Immature natural killer cell (primary cell): ENCODE results near the gene TREX2. TPM values are rescaled to one million over a fixed set of nuclear protein-coding genes. Genes with fewer than 3 reads are reported as not detected.
A peak's percentile ranks its signal among the peaks of the same experiment; 100 is the strongest.

Experiments used
- DNase-seq, 3 donors: peaks; one replicate each; pipeline ENCODE4 v3.0.0; 2022; ENCODE audit warnings: mixed read lengths in 1 of 3
- H3K27ac Mint-ChIP-seq, 6 donors: one replicate each; pipeline ENCODE4 v1.8.0; 2020; ENCODE audit warnings: mixed read lengths in 6 of 6, mild to moderate bottlenecking in 5 of 6, inconsistent platforms in 4 of 6, moderate library complexity in 3 of 6
- H3K27me3 Mint-ChIP-seq, 3 donors: one replicate each; pipeline ENCODE4 v1.8.0; 2020 to 2021; ENCODE audit warnings: low read depth in 3 of 3, mild to moderate bottlenecking in 3 of 3, mixed read lengths in 3 of 3, moderate library complexity in 3 of 3, inconsistent platforms in 1 of 3
- H3K36me3 Mint-ChIP-seq, 3 donors: one replicate each; pipeline ENCODE4 v1.8.0; 2020; ENCODE audit warnings: mixed read lengths in 3 of 3, inconsistent platforms in 2 of 3, mild to moderate bottlenecking in 2 of 3
- H3K4me1 Mint-ChIP-seq, 2 donors: one replicate each; pipeline ENCODE4 v1.8.0; 2020; ENCODE audit warnings: inconsistent platforms in 2 of 2, mild to moderate bottlenecking in 2 of 2, mixed read lengths in 2 of 2, moderate library complexity in 1 of 2
- H3K4me3 Mint-ChIP-seq, 5 donors: one replicate each; pipeline ENCODE4 v1.8.0; 2020; ENCODE audit warnings: mild to moderate bottlenecking in 5 of 5, mixed read lengths in 5 of 5, inconsistent platforms in 3 of 5, moderate library complexity in 3 of 5
- H3K9me3 Mint-ChIP-seq, 6 donors: one replicate each; pipeline ENCODE4 v1.8.0; 2020; ENCODE audit warnings: mild to moderate bottlenecking in 6 of 6, mixed read lengths in 6 of 6, inconsistent platforms in 4 of 6, moderate library complexity in 3 of 6
- polyA plus RNA-seq, 3 donors: library from polyadenylated mRNA; unstranded; fragments of 300-500 nt; fragmentation: Illumina TruSeq; gene quantifications; one replicate each; pipeline ENCODE4 v1.2.3, GENCODE V29; 2021

TREX2 gene
- under 1 TPM in 2 of 3 donors, not detected in 1; 0.64 to 0.67 TPM for polyA plus RNA-seq

- H3K27ac Mint-ChIP-seq, result peak within 1 kb of the TSS in 1 of 6 donors; percentile 16
- no peaks in the 10 kb centered on the region for H3K4me1 Mint-ChIP-seq
- no peak for DNase-seq
- H3K27me3 Mint-ChIP-seq, result peaks cover 0 to 2% (median 0%) of the 10 kb centered on the region in 3 donors
- H3K4me3 Mint-ChIP-seq, result no peak within 1 kb of the TSS
- no peaks in the 10 kb centered on the region for H3K36me3 Mint-ChIP-seq
- H3K9me3 Mint-ChIP-seq, result no peaks in the 10 kb centered on the region
Observed at GRCh38 chrX:153445856-153446635, at the start of gene TREX2. TREX2 (minus strand) TSS chrX:153446056; CDS start chrX:153445430, 626 bp downstream.

DNA sequence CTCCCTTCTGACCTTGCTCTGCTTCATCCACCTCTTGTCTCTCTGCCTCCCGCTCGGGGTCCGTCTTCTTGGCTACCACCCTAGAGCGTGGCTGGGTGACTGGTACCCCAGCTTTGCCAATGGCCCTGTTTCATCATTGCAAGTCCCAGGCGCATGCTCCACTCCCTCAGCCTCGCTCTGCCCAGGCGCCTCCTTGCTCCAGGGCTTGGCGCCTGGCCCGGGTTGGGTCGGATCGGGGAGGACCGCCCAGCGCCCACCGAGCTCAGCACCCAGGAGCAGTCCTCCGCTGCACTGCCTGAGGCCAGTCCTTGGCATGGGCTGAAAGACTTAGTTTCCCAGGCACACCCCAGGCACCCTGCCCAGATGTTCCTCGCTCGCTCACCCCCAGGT is 49.5 kb upstream of the TREX2 start:
- no peaks in the 10 kb centered on the region for H3K9me3 Mint-ChIP-seq
- no peak overlapping the region for H3K27ac Mint-ChIP-seq
- no peak for DNase-seq
- H3K27me3 Mint-ChIP-seq, result peaks cover 0 to 4% (median 2%) of the 10 kb centered on the region in 3 donors
- no peak overlapping the region for H3K4me3 Mint-ChIP-seq
- no peaks in the 10 kb centered on the region for H3K4me1 Mint-ChIP-seq
- no peaks in the 10 kb centered on the region for H3K36me3 Mint-ChIP-seq

- no peak for DNase-seq
- no peak within 1 kb of the TSS for H3K4me3 Mint-ChIP-seq
- H3K36me3 Mint-ChIP-seq, result no peaks in the 10 kb centered on the region
- no peaks in the 10 kb centered on the region for H3K4me1 Mint-ChIP-seq
- peaks cover 0 to 2% (median 0%) of the 10 kb centered on the region in 3 donors for H3K27me3 Mint-ChIP-seq
- no peaks in the 10 kb centered on the region for H3K9me3 Mint-ChIP-seq
- H3K27ac Mint-ChIP-seq, result no peak within 1 kb of the TSS
Observed at GRCh38 chrX:153494541-153495361, 48.9 kb upstream of the TREX2 start, which contains the start of gene BGN. BGN (plus strand) TSS chrX:153494980; CDS start chrX:153504632, 9,652 bp downstream.

DNA sequence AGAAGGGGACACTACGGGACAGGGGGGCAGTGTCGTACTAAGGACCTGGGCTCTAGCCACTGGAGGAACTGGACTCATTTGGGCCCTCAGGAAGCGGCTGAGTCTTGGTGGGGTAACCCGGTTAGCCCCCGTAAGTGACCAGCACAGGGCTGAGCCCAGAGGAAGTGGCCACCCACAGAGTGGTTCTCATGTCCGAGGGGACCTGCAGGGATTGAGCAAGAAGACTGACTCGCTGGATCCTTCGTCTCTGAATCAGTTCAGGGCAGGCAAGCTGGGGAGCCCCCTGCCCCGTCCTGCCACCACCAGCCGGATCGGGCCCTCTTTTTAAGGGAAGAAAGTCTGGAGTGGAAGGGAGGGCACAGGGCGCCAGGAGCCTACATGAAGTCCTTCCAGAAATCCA is 48.2 kb upstream of the TREX2 start:
- Mint-ChIP-seq H3K9me3 (no peaks in the 10 kb centered on the region), H3K36me3 (no peaks in the 10 kb centered on the region), H3K4me3 (no peak overlapping the region)

GRCh38 chrX:153493085-153493484 is 47.2 kb upstream of the TREX2 start:
- Mint-ChIP-seq H3K27me3 (peaks cover 0 to 2% (median 0%) of the 10 kb centered on the region in 3 donors), H3K4me1 (no peaks in the 10 kb centered on the region), H3K36me3 (no peaks in the 10 kb centered on the region), H3K27ac (no peak overlapping the region), H3K9me3 (no peaks in the 10 kb centered on the region), H3K4me3 (no peak overlapping the region)
- no peak for DNase-seq

More for the DNA sequence above, 48.2 kb upstream of the TREX2 start:
- peaks cover 0 to 2% (median 0%) of the 10 kb centered on the region in 3 donors for H3K27me3 Mint-ChIP-seq
- no peaks in the 10 kb centered on the region for H3K4me1 Mint-ChIP-seq
- no peak for DNase-seq
- H3K27ac Mint-ChIP-seq, result no peak overlapping the region

DNA sequence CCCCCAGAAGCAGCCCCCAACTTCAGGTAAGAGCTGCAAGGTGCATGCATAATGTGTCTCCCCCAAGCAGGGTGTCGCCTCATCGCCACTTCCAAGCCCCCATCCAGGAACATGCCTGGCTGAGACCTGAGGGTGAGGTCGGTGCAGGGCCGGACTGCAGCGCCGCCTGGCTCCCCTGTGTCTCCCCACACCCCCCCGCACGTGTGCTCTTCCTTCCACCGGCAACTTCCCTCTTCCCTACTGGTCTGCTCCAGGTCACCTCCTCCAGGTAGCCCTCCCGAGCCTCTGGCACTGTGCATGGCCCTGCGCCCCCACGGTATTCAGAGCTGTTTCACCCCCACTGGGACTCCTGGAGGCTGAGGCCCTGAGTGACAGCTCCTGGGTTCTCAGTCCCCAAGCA is 46.7 kb upstream of the TREX2 start:
- no peaks in the 10 kb centered on the region for H3K9me3 Mint-ChIP-seq
- H3K27ac Mint-ChIP-seq, result no peak overlapping the region
- no peak overlapping the region for H3K4me3 Mint-ChIP-seq
- DNase-seq, result no peak
- no peaks in the 10 kb centered on the region for H3K36me3 Mint-ChIP-seq
- H3K4me1 Mint-ChIP-seq, result no peaks in the 10 kb centered on the region
- peaks cover 0 to 2% (median 0%) of the 10 kb centered on the region in 3 donors for H3K27me3 Mint-ChIP-seq

GRCh38 chrX:153491918-153492317 is 46.1 kb upstream of the TREX2 start:
- no peak overlapping the region for H3K4me3 Mint-ChIP-seq
- H3K4me1 Mint-ChIP-seq, result no peaks in the 10 kb centered on the region
- DNase-seq, result no peak
- peaks cover 0 to 2% (median 0%) of the 10 kb centered on the region in 3 donors for H3K27me3 Mint-ChIP-seq
- H3K36me3 Mint-ChIP-seq, result no peaks in the 10 kb centered on the region
- no peak overlapping the region for H3K27ac Mint-ChIP-seq
- no peaks in the 10 kb centered on the region for H3K9me3 Mint-ChIP-seq

- no peaks in the 10 kb centered on the region for H3K4me1 Mint-ChIP-seq
- no peak for DNase-seq
- H3K9me3 Mint-ChIP-seq, result no peaks in the 10 kb centered on the region
- peaks cover 0 to 2% (median 0%) of the 10 kb centered on the region in 3 donors for H3K27me3 Mint-ChIP-seq
- no peaks in the 10 kb centered on the region for H3K36me3 Mint-ChIP-seq
- no peak overlapping the region for H3K27ac Mint-ChIP-seq
- H3K4me3 Mint-ChIP-seq, result no peak overlapping the region
Observed at GRCh38 chrX:153491351-153491914, 45.6 kb upstream of the TREX2 start.

GRCh38 chrX:153490217-153490930 is 44.5 kb upstream of the TREX2 start:
- Mint-ChIP-seq H3K36me3 (no peaks in the 10 kb centered on the region), H3K9me3 (no peaks in the 10 kb centered on the region), H3K27ac (no peak overlapping the region), H3K4me3 (no peak overlapping the region), H3K27me3 (peaks cover 0 to 2% (median 0%) of the 10 kb centered on the region in 3 donors), H3K4me1 (no peaks in the 10 kb centered on the region)
- DNase-seq, result no peak

- H3K27ac Mint-ChIP-seq, result no peak overlapping the region
- H3K36me3 Mint-ChIP-seq, result no peaks in the 10 kb centered on the region
- H3K4me1 Mint-ChIP-seq, result no peaks in the 10 kb centered on the region
- no peaks in the 10 kb centered on the region for H3K27me3 Mint-ChIP-seq
- H3K9me3 Mint-ChIP-seq, result no peaks in the 10 kb centered on the region
- no peak overlapping the region for H3K4me3 Mint-ChIP-seq
- DNase-seq, result no peak
Observed at GRCh38 chrX:153488231-153488914, 42.5 kb upstream of the TREX2 start.

GRCh38 chrX:153487590-153488071 is 41.8 kb upstream of the TREX2 start:
- Mint-ChIP-seq H3K9me3 (no peaks in the 10 kb centered on the region), H3K4me3 (no peak overlapping the region), H3K27ac (no peak overlapping the region), H3K4me1 (no peaks in the 10 kb centered on the region), H3K27me3 (no peaks in the 10 kb centered on the region), H3K36me3 (no peaks in the 10 kb centered on the region)
- DNase-seq, result no peak

DNA sequence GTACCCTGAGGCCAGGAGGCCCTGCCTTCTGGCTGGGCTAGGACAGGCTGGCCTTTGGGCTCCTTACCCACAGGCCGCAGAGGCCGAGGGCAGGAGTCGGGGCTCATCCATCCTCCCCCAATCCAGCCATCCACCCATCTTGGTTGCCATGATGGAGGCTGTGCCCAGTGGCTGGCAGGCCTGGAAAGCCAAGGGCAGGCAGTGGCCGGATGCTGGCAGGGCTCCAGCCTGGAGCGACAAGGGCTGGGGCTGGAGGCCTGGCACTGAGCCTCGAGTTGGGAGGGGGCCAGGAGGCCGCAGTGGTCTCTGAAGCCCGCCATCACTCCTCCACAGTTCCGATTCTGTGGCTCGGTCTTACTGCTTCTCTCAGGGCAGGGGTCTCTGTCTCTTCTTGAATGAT is 40.3 kb upstream of the TREX2 start:
- no peaks in the 10 kb centered on the region for H3K4me1 Mint-ChIP-seq
- DNase-seq, result no peak
- no peaks in the 10 kb centered on the region for H3K9me3 Mint-ChIP-seq
- no peak overlapping the region for H3K4me3 Mint-ChIP-seq
- no peaks in the 10 kb centered on the region for H3K27me3 Mint-ChIP-seq
- H3K36me3 Mint-ChIP-seq, result no peaks in the 10 kb centered on the region
- H3K27ac Mint-ChIP-seq, result no peak overlapping the region
